IPS DF 6.9 (cell line): ENCODE results near the gene BMPR2.
"Not testable (repeated sequence)": the region's sequence is repeated elsewhere in the genome, so short reads cannot be mapped to it uniquely, and the experiment has no call there.

Experiments used
- DNase-seq: peaks from one replicate; pipeline ENCODE4 v3.0.0-alpha.2; 2013; ENCODE audit warnings: low read depth, low spot score
- H3K27ac ChIP-seq: one replicate; pipeline ENCODE4 v1.5.1; 2013; ENCODE audit warnings: low read length, control low read depth
- H3K27me3 ChIP-seq: 2 replicates; pipeline ENCODE4 v1.6.1; 2013; ENCODE audit warnings: mild to moderate bottlenecking, low read length; ENCODE audit not compliant: control insufficient read depth, insufficient read depth
- H3K36me3 ChIP-seq: 2 replicates; pipeline ENCODE4 v1.6.1; 2013; ENCODE audit warnings: low read length; ENCODE audit not compliant: control insufficient read depth, insufficient read depth
- H3K4me1 ChIP-seq: 2 replicates; pipeline ENCODE4 v1.6.1; 2013; ENCODE audit warnings: low read length; ENCODE audit not compliant: control insufficient read depth, insufficient read depth
- H3K4me3 ChIP-seq: 2 replicates; pipeline ENCODE4 v1.5.1; 2013; ENCODE audit warnings: mild to moderate bottlenecking, low read length
- H3K9me3 ChIP-seq: 2 replicates; pipeline ENCODE4 v1.6.1; 2013; ENCODE audit warnings: low read length, inconsistent platforms; ENCODE audit not compliant: control insufficient read depth, insufficient read depth
- WGBS: extraction: QIAGEN DNeasy Blood & Tissue Kit; methylation state at CpG from one replicate; pipeline ENCODE4 v1.1.7; 2013; ENCODE audit warnings: mixed read lengths, missing lambda C conversion rate; ENCODE audit not compliant: insufficient read length, insufficient coverage; 5-methylcytosine and 5-hydroxymethylcytosine counted together

BMPR2 gene

DNA sequence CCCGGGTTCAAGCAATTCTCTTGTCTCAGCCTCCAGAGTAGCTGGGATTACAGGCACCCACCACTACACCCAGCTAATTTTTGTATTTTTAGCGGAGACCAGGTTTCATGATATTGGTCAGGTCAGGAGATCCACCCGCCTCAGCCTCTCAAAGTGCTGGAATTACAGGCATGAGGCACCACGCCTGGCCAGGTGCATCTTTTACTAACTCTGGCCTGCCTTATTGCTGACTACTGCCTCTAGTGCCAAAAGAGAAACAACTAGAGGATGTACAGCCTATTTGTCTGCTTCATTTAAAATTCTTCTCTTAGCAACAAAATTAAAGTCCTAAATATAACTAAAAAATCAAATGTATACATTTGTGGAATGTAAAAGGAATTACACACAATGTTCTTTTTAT lies 115.4 kb downstream of the BMPR2 start:
- no peak overlapping the region for H3K4me3 ChIP-seq
- H3K9me3 ChIP-seq: no peaks in the 10 kb centered on the region
- no peaks in the 10 kb centered on the region for H3K36me3 ChIP-seq
- no peaks in the 10 kb centered on the region for H3K27me3 ChIP-seq
- no peak for DNase-seq
- H3K27ac ChIP-seq: no peak overlapping the region
- no CpG with 5 or more reads among the region's 4 CpGs for WGBS
- H3K4me1 ChIP-seq: no peaks in the 10 kb centered on the region

- Histone ChIP-seq H3K9me3 (no peaks in the 10 kb centered on the region), H3K4me3 (no peak overlapping the region), H3K4me1 (no peaks in the 10 kb centered on the region), H3K27me3 (no peaks in the 10 kb centered on the region), H3K27ac (no peak overlapping the region), H3K36me3 (no peaks in the 10 kb centered on the region)
- no CpG with 5 or more reads among the region's 13 CpGs for WGBS
- no peak for DNase-seq
Observed at GRCh38 chr2:202494300-202495229, 118.4 kb downstream of the BMPR2 start.

DNA sequence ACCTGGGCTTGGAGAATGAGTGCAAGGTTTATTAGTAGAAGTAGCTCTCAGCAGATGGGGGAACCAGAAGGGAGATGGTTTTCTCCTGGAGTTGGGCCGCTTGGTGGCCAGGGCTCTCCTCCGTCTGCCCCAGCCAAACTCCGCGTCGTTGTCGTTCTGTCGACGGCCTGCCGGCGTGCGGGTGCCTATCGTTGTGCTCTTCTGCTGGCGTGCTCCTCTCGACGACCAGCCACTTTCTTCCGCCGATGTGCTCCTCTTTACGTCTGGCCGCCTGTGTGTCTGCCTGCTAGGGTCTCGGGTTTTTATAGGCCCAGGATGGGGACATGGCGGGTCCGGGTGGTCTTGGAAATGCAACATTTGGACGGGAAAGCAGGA lies 119.1 kb downstream of the BMPR2 start:
- no peak overlapping the region for H3K27ac ChIP-seq

DNA sequence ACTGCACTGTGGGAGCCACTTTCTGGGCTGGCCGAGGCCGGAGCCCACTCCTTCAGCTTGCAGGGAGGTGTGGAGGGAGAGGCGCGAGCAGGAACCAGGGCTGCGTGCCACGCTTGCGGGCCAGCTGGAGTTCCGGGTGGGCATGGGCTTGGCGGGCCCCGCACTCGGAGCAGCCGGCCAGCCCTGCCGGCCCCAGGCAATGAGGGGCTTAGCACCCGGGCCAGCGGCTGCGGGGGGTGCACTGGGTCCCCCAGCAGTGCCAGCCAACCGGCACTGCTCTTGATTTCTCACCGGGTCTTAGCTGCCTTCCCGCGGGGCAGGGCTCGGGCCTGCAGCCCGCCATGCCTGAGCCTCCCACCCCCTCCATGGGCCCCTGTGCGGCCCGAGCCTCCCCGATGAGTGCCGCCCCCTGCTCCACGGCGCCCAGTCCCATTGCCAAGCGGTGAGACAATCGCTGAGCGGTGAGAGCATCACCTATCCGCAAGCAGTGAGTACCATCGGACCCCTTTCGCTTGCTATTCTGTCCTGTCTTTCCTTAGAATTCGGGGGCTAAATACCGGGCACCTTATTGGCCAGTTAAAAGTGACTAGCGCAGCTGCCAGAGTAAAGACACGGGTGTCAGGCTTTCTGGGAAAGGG lies 120.8 kb downstream of the BMPR2 start:
- not testable (repeated sequence) for H3K9me3 ChIP-seq, DNase-seq, H3K27me3 ChIP-seq, H3K27ac ChIP-seq, H3K4me3 ChIP-seq, H3K4me1 ChIP-seq, H3K36me3 ChIP-seq
- WGBS: no CpG with 5 or more reads among the region's 38 CpGs

More for the DNA sequence above, 119.1 kb downstream of the BMPR2 start:
- Histone ChIP-seq H3K4me1 (no peaks in the 10 kb centered on the region), H3K36me3 (no peaks in the 10 kb centered on the region), H3K4me3 (no peak overlapping the region), H3K9me3 (no peaks in the 10 kb centered on the region), H3K27me3 (no peaks in the 10 kb centered on the region)
- no CpG with 5 or more reads among the region's 23 CpGs for WGBS
- no peak for DNase-seq

- H3K36me3 ChIP-seq, H3K4me1 ChIP-seq, H3K27ac ChIP-seq, H3K9me3 ChIP-seq, DNase-seq, H3K27me3 ChIP-seq, H3K4me3 ChIP-seq: not testable (repeated sequence)
- no CpG with 5 or more reads among the region's 7 CpGs for WGBS
Observed at GRCh38 chr2:202497473-202497866, 121.3 kb downstream of the BMPR2 start.

GRCh38 chr2:202499841-202500240 lies 123.7 kb downstream of the BMPR2 start:
- not testable (repeated sequence) for H3K36me3 ChIP-seq, H3K27ac ChIP-seq, H3K27me3 ChIP-seq, H3K9me3 ChIP-seq, H3K4me3 ChIP-seq, DNase-seq, H3K4me1 ChIP-seq
- WGBS: no CpG with 5 or more reads among the region's 7 CpGs

DNA sequence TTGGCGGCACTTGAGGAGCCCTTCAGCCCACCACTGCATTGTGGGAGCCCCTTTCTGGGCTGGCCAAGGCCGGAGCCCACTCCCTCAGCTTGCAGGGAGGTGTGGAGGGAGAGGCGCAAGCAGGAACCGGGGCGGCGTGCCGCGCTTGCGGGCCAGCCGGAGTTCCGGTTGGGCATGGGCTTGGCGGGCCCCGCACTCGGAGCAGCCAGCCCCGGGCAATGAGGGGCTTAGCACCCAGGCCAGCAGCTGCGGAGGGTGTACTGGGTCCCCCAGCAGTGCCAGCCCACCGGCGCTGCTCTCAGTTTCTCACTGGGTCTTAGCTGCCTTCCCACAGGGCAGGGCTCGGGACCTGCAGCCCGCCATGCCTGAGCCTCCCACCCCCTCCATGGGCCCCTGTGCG lies 127.1 kb downstream of the BMPR2 start:
- not testable (repeated sequence) for H3K36me3 ChIP-seq, DNase-seq, H3K27ac ChIP-seq, H3K4me3 ChIP-seq, H3K4me1 ChIP-seq, H3K9me3 ChIP-seq, H3K27me3 ChIP-seq
- no CpG with 5 or more reads among the region's 21 CpGs for WGBS

- no peaks in the 10 kb centered on the region for H3K36me3 ChIP-seq
Observed at GRCh38 chr2:202508686-202509085, 132.6 kb downstream of the BMPR2 start.

GRCh38 chr2:202510911-202511310 lies 134.8 kb downstream of the BMPR2 start:
- Histone ChIP-seq H3K4me1 (no peaks in the 10 kb centered on the region), H3K9me3 (no peaks in the 10 kb centered on the region), H3K27me3 (no peaks in the 10 kb centered on the region), H3K4me3 (no peak overlapping the region), H3K27ac (no peak overlapping the region), H3K36me3 (no peaks in the 10 kb centered on the region)
- no CpG with 5 or more reads among the region's 3 CpGs for WGBS
- no peak for DNase-seq

More at GRCh38 chr2:202508686-202509085, 132.6 kb downstream of the BMPR2 start:
- Histone ChIP-seq H3K27me3 (no peaks in the 10 kb centered on the region), H3K4me1 (no peaks in the 10 kb centered on the region), H3K9me3 (no peaks in the 10 kb centered on the region), H3K27ac (no peak overlapping the region), H3K4me3 (no peak overlapping the region)
- DNase-seq: no peak
- WGBS: no CpG with 5 or more reads among the region's 2 CpGs

GRCh38 chr2:202512176-202512575 lies 136.0 kb downstream of the BMPR2 start:
- no peak for DNase-seq
- no peak overlapping the region for H3K4me3 ChIP-seq
- H3K27ac ChIP-seq: no peak overlapping the region
- H3K9me3 ChIP-seq: no peaks in the 10 kb centered on the region
- WGBS: no CpG with 5 or more reads among the region's 2 CpGs
- H3K27me3 ChIP-seq: no peaks in the 10 kb centered on the region
- H3K4me1 ChIP-seq: no peaks in the 10 kb centered on the region
- H3K36me3 ChIP-seq: no peaks in the 10 kb centered on the region
